Keratinocyte (primary cell): ENCODE results near the gene ZNF234. TPM values are rescaled to one million over a fixed set of nuclear protein-coding genes. Genes with fewer than 3 reads are reported as not detected.

Source experiments
- DNase-seq: peaks from one replicate; pipeline ENCODE4 v3.0.0-alpha.2; 2011; ENCODE audit warnings: low read depth, missing footprints, low spot score
- FAIRE-seq: peaks from 2 replicates; lab custom pipeline; 2011; peaks lifted over from hg19 to GRCh38; lab: Jason Lieb, UNC
- H2AFZ ChIP-seq: 2 replicates; pipeline ENCODE4 v1.6.0; 2012; ENCODE audit warnings: low read length, control low read depth, inconsistent platforms; ENCODE audit not compliant: control insufficient read depth
- H3K27ac ChIP-seq: 2 replicates; pipeline ENCODE4 v1.5.1; 2011; ENCODE audit warnings: low read length; ENCODE audit not compliant: control insufficient read depth, insufficient read depth
- H3K27me3 ChIP-seq: 3 replicates; pipeline ENCODE4 v1.6.0; 2011; ENCODE audit warnings: low read length; ENCODE audit not compliant: control insufficient read depth, insufficient read depth; ENCODE audit errors: extremely low read depth
- H3K36me3 ChIP-seq, 2 experiments: 2 replicates in 1 of 2; 3 replicates in 1 of 2; pipeline ENCODE4 v1.5.1; 2011; ENCODE audit warnings: low read length in 2 of 2, mild to moderate bottlenecking in 1 of 2; ENCODE audit not compliant: control insufficient read depth in 2 of 2, insufficient read depth in 2 of 2; ENCODE audit errors: extremely low read depth in 1 of 2
- H3K4me1 ChIP-seq: 3 replicates; pipeline ENCODE4 v1.5.1; 2011; ENCODE audit warnings: low read length; ENCODE audit not compliant: control insufficient read depth, insufficient read depth; ENCODE audit errors: extremely low read depth
- H3K4me2 ChIP-seq: 3 replicates; pipeline ENCODE4 v1.6.0; 2011; ENCODE audit warnings: low read depth, low read length; ENCODE audit not compliant: control insufficient read depth, insufficient read depth; ENCODE audit errors: extremely low read depth
- H3K4me3 ChIP-seq, 3 experiments: fragments of 200-600 bp in 1 of 3; sonication (generic) in 1 of 3; 2 replicates in 2 of 3; 3 replicates in 1 of 3; pipeline ENCODE4 v1.5.1; 2011 to 2016; ENCODE audit warnings: low read length in 3 of 3, mild to moderate bottlenecking in 3 of 3, control low read depth in 2 of 3, inconsistent platforms in 1 of 3, low read depth in 1 of 3, mixed read lengths in 1 of 3, mixed run types in 1 of 3, moderate library complexity in 1 of 3; ENCODE audit not compliant: control insufficient read depth in 2 of 3, insufficient read depth in 2 of 3; ENCODE audit errors: extremely low read depth in 1 of 3
- H3K79me2 ChIP-seq: 2 replicates; pipeline ENCODE4 v1.6.0; 2012; ENCODE audit warnings: low read length; ENCODE audit not compliant: control insufficient read depth, insufficient read depth
- H3K9ac ChIP-seq: 3 replicates; pipeline ENCODE4 v1.6.0; 2011; ENCODE audit warnings: low read length; ENCODE audit not compliant: control insufficient read depth, insufficient read depth; ENCODE audit errors: extremely low read depth
- H3K9me1 ChIP-seq: 3 replicates; pipeline ENCODE4 v1.6.0; 2011; ENCODE audit warnings: low read length; ENCODE audit not compliant: control insufficient read depth, insufficient read depth; ENCODE audit errors: extremely low read depth
- H3K9me3 ChIP-seq: 2 replicates; pipeline ENCODE4 v1.5.1; 2012; ENCODE audit warnings: low read depth, low read length; ENCODE audit not compliant: control insufficient read depth
- H4K20me1 ChIP-seq: 3 replicates; pipeline ENCODE4 v1.6.0; 2011; ENCODE audit warnings: low read length; ENCODE audit not compliant: control insufficient read depth, insufficient read depth; ENCODE audit errors: extremely low read depth
- CTCF ChIP-seq, 3 experiments: IDR thresholded peaks in 1 of 3; conservative IDR thresholded peaks in 1 of 3; optimal IDR thresholded peaks in 1 of 3; 2 replicates in 2 of 3; 3 replicates in 1 of 3; pipeline versions ENCODE3 to v1.5.1; 2011; ENCODE audit warnings: low read length in 3 of 3, mild to moderate bottlenecking in 3 of 3, moderate library complexity in 2 of 3, control low read depth in 1 of 3, inconsistent platforms in 1 of 3; ENCODE audit not compliant: insufficient read depth in 2 of 3; ENCODE audit errors: extremely low read depth in 1 of 3
- EZH2 ChIP-seq: IDR thresholded peaks from one replicate; pipeline ENCODE4 v1.6.1; 2012; ENCODE audit warnings: inconsistent platforms, mild to moderate bottlenecking, low read length, moderate library complexity
- dilution Hi-C: fragments of 300-500 bp; cut with MboI; formaldehyde crosslinking; loops from one replicate; pipeline ENCODE4 v1.7.0; 2020; ENCODE audit warnings: low sequenced_read_pairs; ENCODE audit not compliant: extremely low pct_ligation_motif_present
- polyA plus RNA-seq, 5 experiments: library from polyadenylated mRNA; depleted of rRNA in 3 of 5; stranded (reverse) in 3 of 5; stranded (forward) in 1 of 5; unstranded in 1 of 5; fragments of >200 nt; gene quantifications; 1 replicate in 1 of 5; 2 replicates in 3 of 5; 3 replicates in 1 of 5; pipeline versions ENCODE4 v1.2.1 to v1.2.3, GENCODE V29; 2011 to 2012; ENCODE audit warnings: missing spikeins in 2 of 5, low read depth in 1 of 5, low replicate concordance in 1 of 5

The ZNF234 gene
- polyA plus RNA-seq, 1 donor (not counting 4 experiments of a cell fraction or from before 2014, with no cell fraction given) = 4.4 TPM

DNA sequence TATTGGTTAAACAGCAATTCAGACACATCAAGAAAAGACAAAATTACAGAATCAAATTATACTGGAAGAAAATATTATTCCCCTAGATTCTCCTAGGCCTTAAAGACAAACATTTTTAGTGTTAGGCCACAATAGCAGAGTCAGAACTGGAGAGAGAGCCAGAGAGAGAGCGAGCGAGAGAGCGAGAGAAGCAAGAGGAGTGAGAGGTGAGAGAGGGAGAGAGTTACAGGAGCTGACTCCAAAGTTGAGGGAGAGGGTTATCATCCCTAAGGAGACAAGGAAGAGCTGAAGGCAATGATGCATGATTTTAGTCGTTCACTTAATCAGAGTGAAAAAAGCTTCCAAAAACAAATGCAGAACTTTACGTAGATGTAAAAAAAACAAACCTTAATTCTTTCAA lies 50.8 kb downstream of the ZNF234 start:
- H3K36me3 ChIP-seq = no peaks in the 10 kb centered on the region
- FAIRE-seq (no peak), DNase-seq (no peak)
- no peak overlapping the region for H2AFZ ChIP-seq
- H4K20me1 ChIP-seq = no peaks in the 10 kb centered on the region
- H3K9me1 ChIP-seq = no peaks in the 10 kb centered on the region
- H3K4me3 ChIP-seq = no peak overlapping the region
- dilution Hi-C loops = no loop called here
- no peak overlapping the region for H3K9ac ChIP-seq
- H3K4me2 ChIP-seq = no peak overlapping the region
- H3K4me1 ChIP-seq = no peaks in the 10 kb centered on the region
- no peaks in the 10 kb centered on the region for H3K27me3 ChIP-seq
- TF ChIP-seq EZH2 = no peak
- TF ChIP-seq CTCF (optimal IDR thresholded peaks at IDR 0.05 in 1 of 3, IDR thresholded peaks at IDR 0.05 in 1 of 3, conservative IDR thresholded peaks at IDR 0.05 in 1 of 3; ENCODE audit: extremely low read depth in 1 of 3, insufficient read depth in 2 of 3, low read length in 3 of 3) = no peak
- H3K79me2 ChIP-seq = no peaks in the 10 kb centered on the region
- no peaks in the 10 kb centered on the region for H3K9me3 ChIP-seq
- no peak overlapping the region for H3K27ac ChIP-seq

- Histone ChIP-seq H3K36me3 (no peaks in the 10 kb centered on the region), H3K27ac (no peak overlapping the region), H3K4me1 (no peaks in the 10 kb centered on the region), H3K9me3 (no peaks in the 10 kb centered on the region), H2AFZ (no peak overlapping the region), H3K27me3 (no peaks in the 10 kb centered on the region), H3K9me1 (no peaks in the 10 kb centered on the region), H3K4me2 (no peak overlapping the region), H3K79me2 (no peaks in the 10 kb centered on the region), H4K20me1 (no peaks in the 10 kb centered on the region), H3K9ac (no peak overlapping the region), H3K4me3 (no peak overlapping the region)
- FAIRE-seq (no peak), DNase-seq (no peak)
- TF ChIP-seq EZH2 (no peak), CTCF (optimal IDR thresholded peaks at IDR 0.05 in 1 of 3, IDR thresholded peaks at IDR 0.05 in 1 of 3, conservative IDR thresholded peaks at IDR 0.05 in 1 of 3; ENCODE audit: extremely low read depth in 1 of 3, insufficient read depth in 2 of 3, low read length in 3 of 3) (no peak)
- dilution Hi-C loops = no loop called here
These were observed 55.4 kb downstream of the ZNF234 start for GRCh38 chr19:44196772-44197171.
